Neuronal stem cell (in vitro differentiated cells): Measurements from ENCODE around the gene TSHZ3.

ENCODE experiments used
- DNase-seq: peaks from one replicate; pipeline ENCODE4 v3.0.0-alpha.2; 2013; ENCODE audit warnings: low spot score
- H2AFZ ChIP-seq: one replicate; pipeline ENCODE4 v1.6.1; 2013; ENCODE audit warnings: mild to moderate bottlenecking, low read length, inconsistent platforms
- H2AK5ac ChIP-seq: 2 replicates; pipeline ENCODE4 v1.6.1; 2013; ENCODE audit warnings: low read depth, mild to moderate bottlenecking, inconsistent platforms, low read length, moderate library complexity, mixed read lengths
- H2BK120ac ChIP-seq: 2 replicates; pipeline ENCODE4 v1.6.1; 2013; ENCODE audit warnings: low read depth, mild to moderate bottlenecking, inconsistent platforms, low read length, moderate library complexity, mixed read lengths
- H2BK12ac ChIP-seq: one replicate; pipeline ENCODE4 v1.6.1; 2013; ENCODE audit warnings: low read length, inconsistent platforms
- H2BK15ac ChIP-seq: 2 replicates; pipeline ENCODE4 v1.6.1; 2013; ENCODE audit warnings: mild to moderate bottlenecking, low read length, inconsistent platforms, mixed read lengths
- H2BK5ac ChIP-seq: one replicate; pipeline ENCODE4 v1.6.1; 2013; ENCODE audit warnings: inconsistent platforms, mild to moderate bottlenecking, low read length, moderate library complexity
- H3K14ac ChIP-seq: one replicate; pipeline ENCODE4 v1.6.1; 2013; ENCODE audit warnings: low read length, inconsistent platforms
- H3K18ac ChIP-seq: 2 replicates; pipeline ENCODE4 v1.6.1; 2013; ENCODE audit warnings: low read length, inconsistent platforms
- H3K23ac ChIP-seq: 2 replicates; pipeline ENCODE4 v1.6.1; 2013; ENCODE audit warnings: low read depth, mild to moderate bottlenecking, mixed read lengths, low read length, inconsistent platforms; ENCODE audit not compliant: poor library complexity
- H3K27ac ChIP-seq: replicated peaks from 3 replicates; pipeline ENCODE4 v1.5.1; 2013; ENCODE audit warnings: low read length, inconsistent platforms
- H3K27me3 ChIP-seq, 3 experiments: 2 replicates each; pipeline ENCODE4 v1.6.1; 2013; ENCODE audit warnings: low read length in 3 of 3, mild to moderate bottlenecking in 2 of 3, inconsistent platforms in 1 of 3, low read depth in 1 of 3, mixed read lengths in 1 of 3, moderate library complexity in 1 of 3; ENCODE audit not compliant: control insufficient read depth in 3 of 3, insufficient read depth in 3 of 3
- H3K36me3 ChIP-seq, 2 donors: replicated peaks in 1 of 2; 2 replicates each; pipeline ENCODE4 v1.6.1; 2013; ENCODE audit warnings: low read length in 2 of 2; ENCODE audit not compliant: control insufficient read depth in 2 of 2, insufficient read depth in 2 of 2
- H3K4ac ChIP-seq: 2 replicates; pipeline ENCODE4 v1.6.1; 2013; ENCODE audit warnings: inconsistent platforms, mild to moderate bottlenecking, low read length, moderate library complexity
- H3K4me1 ChIP-seq, 2 donors: 1 replicate in 1 of 2; 2 replicates in 1 of 2; pipeline ENCODE4 v1.6.1; 2013; ENCODE audit warnings: low read length in 2 of 2, low read depth in 1 of 2; ENCODE audit not compliant: control insufficient read depth in 2 of 2, insufficient read depth in 1 of 2
- H3K4me2 ChIP-seq: one replicate; pipeline ENCODE4 v1.6.1; 2013; ENCODE audit warnings: mild to moderate bottlenecking, low read length, inconsistent platforms; ENCODE audit not compliant: insufficient read depth, poor library complexity, severe bottlenecking
- H3K4me3 ChIP-seq, 2 donors: 2 replicates each; pipeline ENCODE4 v1.5.1; 2013; ENCODE audit warnings: low read length in 2 of 2, mild to moderate bottlenecking in 2 of 2, inconsistent platforms in 1 of 2, moderate library complexity in 1 of 2
- H3K79me1 ChIP-seq: one replicate; pipeline ENCODE4 v1.6.1; 2013; ENCODE audit warnings: low read depth, mild to moderate bottlenecking, inconsistent platforms, low read length, moderate library complexity
- H3K9ac ChIP-seq: one replicate; pipeline ENCODE4 v1.6.1; 2013; ENCODE audit warnings: mild to moderate bottlenecking, low read depth, low read length, inconsistent platforms; ENCODE audit not compliant: poor library complexity
- H3K9me3 ChIP-seq, 2 donors: replicated peaks in 1 of 2; 2 replicates each; pipeline versions ENCODE3 to v1.6.1; 2013; ENCODE audit warnings: low read length in 2 of 2, mild to moderate bottlenecking in 2 of 2, inconsistent platforms in 1 of 2, low read depth in 1 of 2, mixed read lengths in 1 of 2, moderate library complexity in 1 of 2; ENCODE audit not compliant: control insufficient read depth in 2 of 2, insufficient read depth in 1 of 2
- H4K8ac ChIP-seq: one replicate; pipeline ENCODE4 v1.6.1; 2013; ENCODE audit warnings: low read depth, mild to moderate bottlenecking, inconsistent platforms, low read length, moderate library complexity
- H4K91ac ChIP-seq: one replicate; pipeline ENCODE4 v1.6.1; 2013; ENCODE audit warnings: low read length, low read depth, mild to moderate bottlenecking, inconsistent platforms; ENCODE audit not compliant: poor library complexity
- WGBS, 2 donors: extraction: QIAGEN DNeasy Blood & Tissue Kit; methylation state at CpG; one replicate each; pipeline ENCODE4 v1.1.7; 2013; ENCODE audit warnings: missing lambda C conversion rate in 2 of 2, mixed read lengths in 1 of 2; ENCODE audit not compliant: insufficient read length in 2 of 2, insufficient replicate concordance in 1 of 2; ENCODE audit errors: extremely low coverage in 2 of 2; 5-methylcytosine and 5-hydroxymethylcytosine counted together

The TSHZ3 gene

DNA sequence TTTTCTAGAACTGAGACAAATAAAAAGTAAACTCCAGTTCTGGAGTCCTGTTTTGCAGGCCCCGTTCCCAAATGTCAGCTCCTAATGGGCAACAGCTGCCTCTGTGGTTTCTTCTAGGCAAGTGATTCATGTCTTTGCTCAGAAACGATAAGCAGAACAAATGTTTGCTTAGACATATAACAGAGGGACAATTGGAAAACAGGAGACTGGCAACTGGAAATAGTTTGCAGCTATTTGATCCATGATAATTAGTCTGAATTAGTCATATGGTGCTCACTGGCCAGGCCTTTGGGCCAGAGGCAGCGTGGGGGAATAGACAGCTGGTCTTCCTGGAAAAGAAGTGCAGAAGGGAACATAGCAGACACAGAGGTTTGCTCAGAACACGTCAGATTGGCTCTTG lies 29.2 kb upstream of the TSHZ3 start:
- Histone ChIP-seq H3K4me2 (no peak overlapping the region), H2BK120ac (no peak overlapping the region), H3K79me1 (no peaks in the 10 kb centered on the region), H2BK5ac (no peak overlapping the region), H3K36me3 (no peaks in the 10 kb centered on the region), H3K27me3 (peaks cover 0 to 2% (median 0%) of the 10 kb centered on the region in 3 experiments), H3K23ac (no peak overlapping the region), H4K8ac (no peak overlapping the region), H3K9me3 (peaks cover 0 to 1% of the 10 kb centered on the region in 2 donors), H3K27ac (no peak overlapping the region), H3K4ac (no peak overlapping the region), H4K91ac (no peak overlapping the region), H3K4me1 (no peaks in the 10 kb centered on the region), H3K4me3 (no peak overlapping the region), H2AFZ (no peak overlapping the region), H3K14ac (no peak overlapping the region), H3K18ac (no peak overlapping the region), H2BK15ac (no peak overlapping the region), H3K9ac (no peak overlapping the region), H2BK12ac (no peak overlapping the region), H2AK5ac (no peak overlapping the region)
- no CpG with 5 or more reads among the region's 4 CpGs for WGBS, 2 donors
- DNase-seq, result no peak

- H2BK15ac ChIP-seq, result no peak overlapping the region
- H3K23ac ChIP-seq, result no peak overlapping the region
- H2BK120ac ChIP-seq, result no peak overlapping the region
- H4K91ac ChIP-seq, result no peak overlapping the region
- no peak overlapping the region for H3K18ac ChIP-seq
- no peaks in the 10 kb centered on the region for H3K4me1 ChIP-seq
- no peak overlapping the region for H2BK5ac ChIP-seq
- H2AK5ac ChIP-seq, result no peak overlapping the region
- H3K27me3 ChIP-seq, result peaks cover 0 to 2% (median 0%) of the 10 kb centered on the region in 3 experiments
- no peak overlapping the region for H3K4ac ChIP-seq
- no CpG with 5 or more reads among the region's 1 CpG for WGBS, 2 donors
- H3K9me3 ChIP-seq, result peaks cover 0 to 1% of the 10 kb centered on the region in 2 donors
- H3K36me3 ChIP-seq, result no peaks in the 10 kb centered on the region
- DNase-seq, result no peak
- no peak overlapping the region for H3K27ac ChIP-seq
- no peak overlapping the region for H3K9ac ChIP-seq
- H3K4me3 ChIP-seq, result no peak overlapping the region
- H2BK12ac ChIP-seq, result no peak overlapping the region
- no peak overlapping the region for H3K14ac ChIP-seq
- H4K8ac ChIP-seq, result no peak overlapping the region
- no peaks in the 10 kb centered on the region for H3K79me1 ChIP-seq
- no peak overlapping the region for H3K4me2 ChIP-seq
- H2AFZ ChIP-seq, result no peak overlapping the region
Measured at GRCh38 chr19:31377736-31378135, 28.5 kb upstream of the TSHZ3 start.

- DNase-seq, result no peak
- H3K18ac ChIP-seq, result no peak overlapping the region
- no peaks in the 10 kb centered on the region for H3K36me3 ChIP-seq
- H3K9ac ChIP-seq, result no peak overlapping the region
- no peak overlapping the region for H2BK120ac ChIP-seq
- H3K27ac ChIP-seq, result no peak overlapping the region
- H2BK5ac ChIP-seq, result no peak overlapping the region
- no peak overlapping the region for H3K4me3 ChIP-seq
- no peak overlapping the region for H3K4ac ChIP-seq
- no peak overlapping the region for H4K91ac ChIP-seq
- H2AK5ac ChIP-seq, result no peak overlapping the region
- H3K4me1 ChIP-seq, result no peaks in the 10 kb centered on the region
- no peak overlapping the region for H3K4me2 ChIP-seq
- H3K27me3 ChIP-seq, result no peaks in the 10 kb centered on the region
- peaks cover 0 to 3% of the 10 kb centered on the region in 2 donors for H3K9me3 ChIP-seq
- no peak overlapping the region for H2BK15ac ChIP-seq
- no peak overlapping the region for H2BK12ac ChIP-seq
- no peak overlapping the region for H2AFZ ChIP-seq
- H4K8ac ChIP-seq, result no peak overlapping the region
- no peaks in the 10 kb centered on the region for H3K79me1 ChIP-seq
- no peak overlapping the region for H3K23ac ChIP-seq
- no peak overlapping the region for H3K14ac ChIP-seq
- WGBS, 2 donors, result no CpG with 5 or more reads among the region's 2 CpGs
Measured at GRCh38 chr19:31372246-31372781, 23.1 kb upstream of the TSHZ3 start.

- Histone ChIP-seq H2AK5ac (no peak overlapping the region), H3K4ac (no peak overlapping the region), H3K4me2 (no peak overlapping the region), H4K8ac (no peak overlapping the region), H3K23ac (no peak overlapping the region), H2BK5ac (no peak overlapping the region), H3K4me1 (no peaks in the 10 kb centered on the region), H3K79me1 (no peaks in the 10 kb centered on the region), H3K27ac (no peak overlapping the region), H3K36me3 (no peaks in the 10 kb centered on the region), H3K9me3 (peaks cover 0 to 3% of the 10 kb centered on the region in 2 donors), H3K14ac (no peak overlapping the region), H2BK15ac (no peak overlapping the region), H3K9ac (no peak overlapping the region), H2AFZ (no peak overlapping the region), H4K91ac (no peak overlapping the region), H3K4me3 (no peak overlapping the region), H3K18ac (no peak overlapping the region), H2BK12ac (no peak overlapping the region), H3K27me3 (no peaks in the 10 kb centered on the region), H2BK120ac (no peak overlapping the region)
- DNase-seq, result no peak
- no CpG with 5 or more reads among the region's 5 CpGs for WGBS, 2 donors
Measured at GRCh38 chr19:31370216-31370615, 21.0 kb upstream of the TSHZ3 start.
